Loucy (cell line): Measurements from ENCODE around the gene BRAF.

Experiments used
- H2AFZ ChIP-seq: fragments of 200-600 bp; sonication (generic); 2 replicates; pipeline ENCODE4 v1.6.0; 2016; ENCODE audit warnings: antibody characterized with exemption, mild to moderate bottlenecking, low read length, moderate library complexity
- H3F3A ChIP-seq: fragments of 200-600 bp; 2 replicates; pipeline ENCODE4 v1.6.0; 2016; ENCODE audit warnings: antibody characterized with exemption, low read depth, mild to moderate bottlenecking
- H3K27me3 ChIP-seq: fragments of 200-600 bp; sonication (generic); 2 replicates; pipeline ENCODE4 v1.6.1; 2014; ENCODE audit warnings: low read length, mild to moderate bottlenecking; ENCODE audit not compliant: insufficient read depth, poor library complexity, severe bottlenecking
- H3K36me3 ChIP-seq: fragments of 200-600 bp; sonication (generic); 2 replicates; pipeline ENCODE4 v1.6.1; 2016; ENCODE audit warnings: low read length; ENCODE audit not compliant: insufficient read depth
- H3K4me1 ChIP-seq: fragments of 200-600 bp; sonication (generic); 2 replicates; pipeline ENCODE4 v1.5.1; 2014; ENCODE audit warnings: low read length, mild to moderate bottlenecking; ENCODE audit not compliant: insufficient read depth, poor library complexity, severe bottlenecking
- H3K4me2 ChIP-seq: fragments of 200-600 bp; sonication (generic); 2 replicates; pipeline ENCODE4 v1.6.0; 2014; ENCODE audit warnings: antibody characterized with exemption, low read length, low read depth, mild to moderate bottlenecking; ENCODE audit not compliant: poor library complexity, severe bottlenecking
- H3K4me3 ChIP-seq: fragments of 200-600 bp; sonication (generic); 2 replicates; pipeline ENCODE4 v1.5.1; 2014; ENCODE audit warnings: low read length, mild to moderate bottlenecking, mixed read lengths; ENCODE audit not compliant: poor library complexity, severe bottlenecking
- H3K79me2 ChIP-seq: fragments of 200-600 bp; sonication (generic); 2 replicates; pipeline ENCODE4 v1.6.1; 2014; ENCODE audit warnings: low read length; ENCODE audit not compliant: insufficient read depth
- H3K9ac ChIP-seq: fragments of 200-600 bp; sonication (generic); 2 replicates; pipeline ENCODE4 v1.6.0; 2014; ENCODE audit warnings: mild to moderate bottlenecking, low read depth, low read length, moderate library complexity; ENCODE audit not compliant: poor library complexity, severe bottlenecking
- H3K9me2 ChIP-seq: fragments of 200-600 bp; sonication (generic); replicated peaks from 2 replicates; pipeline ENCODE4 v1.6.1; 2016; ENCODE audit warnings: low read depth, low read length, mixed read lengths
- H3K9me3 ChIP-seq: fragments of 200-600 bp; sonication (generic); 2 replicates; pipeline ENCODE4 v1.6.1; 2014; ENCODE audit warnings: mild to moderate bottlenecking, antibody characterized with exemption, low read length, low read depth; ENCODE audit not compliant: insufficient read depth
- H4K20me1 ChIP-seq: fragments of 200-600 bp; sonication (generic); 2 replicates; pipeline ENCODE4 v1.6.0; 2014; ENCODE audit warnings: antibody characterized with exemption, low read length, mild to moderate bottlenecking; ENCODE audit not compliant: insufficient read depth, poor library complexity, severe bottlenecking
- CTCF ChIP-seq: fragments of 200-600 bp; sonication (generic); conservative IDR thresholded peaks from 2 replicates; pipeline ENCODE4 v1.5.1; 2014; ENCODE audit warnings: mild to moderate bottlenecking, antibody characterized with exemption, low read length
- EZH2phosphoT487 ChIP-seq: fragments of 200-600 bp; IDR thresholded peaks from 2 replicates; pipeline ENCODE4 v1.6.1; 2018; ENCODE audit warnings: antibody characterized with exemption, mild to moderate bottlenecking, moderate library complexity, borderline replicate concordance

Gene BRAF

GRCh38 chr7:140683657-140684056, 241.1 kb downstream of the BRAF start:
- TF ChIP-seq CTCF = no peak
- no peak for TF ChIP-seq EZH2phosphoT487
- no peaks in the 10 kb centered on the region for H3K9me3 ChIP-seq

GRCh38 chr7:140681766-140682165, 243.0 kb downstream of the BRAF start:
- H3K9me3 ChIP-seq = no peaks in the 10 kb centered on the region
- H3K79me2 ChIP-seq = 0 out of 2 replicates have a peak, but pooled peaks cover 7% of the 10 kb centered on the region
- no peak overlapping the region for H3K4me3 ChIP-seq
- TF ChIP-seq CTCF = no peak
- no peak for TF ChIP-seq EZH2phosphoT487
- H3K4me1 ChIP-seq = peaks cover 1% of the 10 kb centered on the region
- H2AFZ ChIP-seq = no peak overlapping the region
- H3K9me2 ChIP-seq = no peaks in the 10 kb centered on the region
- H3K4me2 ChIP-seq = no peak overlapping the region
- no peaks in the 10 kb centered on the region for H3K27me3 ChIP-seq
- peaks cover 13% of the 10 kb centered on the region; the same call in 1 of the 2 replicates for H3K36me3 ChIP-seq
- no peak overlapping the region for H3K9ac ChIP-seq
- peaks cover under 1% of the 10 kb centered on the region for H4K20me1 ChIP-seq
- H3F3A ChIP-seq = no peaks in the 10 kb centered on the region

More at GRCh38 chr7:140683657-140684056, 241.1 kb downstream of the BRAF start:
- Histone ChIP-seq H3K27me3 (no peaks in the 10 kb centered on the region), H3K9me2 (no peaks in the 10 kb centered on the region), H4K20me1 (no peaks in the 10 kb centered on the region), H3K9ac (no peak overlapping the region), H3K79me2 (no peaks in the 10 kb centered on the region), H3K4me3 (no peak overlapping the region), H2AFZ (no peak overlapping the region), H3K4me1 (no peaks in the 10 kb centered on the region), H3K36me3 (peaks cover 13% of the 10 kb centered on the region; the same call in 1 of the 2 replicates), H3K4me2 (no peak overlapping the region), H3F3A (no peaks in the 10 kb centered on the region)

- H3K4me3 ChIP-seq = no peak overlapping the region
- TF ChIP-seq CTCF (no peak), EZH2phosphoT487 (no peak)
- H3K4me1 ChIP-seq = peaks cover 10% of the 10 kb centered on the region
- no peaks in the 10 kb centered on the region for H3K27me3 ChIP-seq
- H3K9me2 ChIP-seq = no peaks in the 10 kb centered on the region
- H3K9ac ChIP-seq = no peak overlapping the region
- H4K20me1 ChIP-seq = peaks cover 8% of the 10 kb centered on the region
- no peaks in the 10 kb centered on the region for H3K9me3 ChIP-seq
- no peaks in the 10 kb centered on the region for H3F3A ChIP-seq
- H3K4me2 ChIP-seq = no peak overlapping the region
- H2AFZ ChIP-seq = no peak overlapping the region
- H3K36me3 ChIP-seq = peaks cover 13% of the 10 kb centered on the region; the same call in 1 of the 2 replicates
- peaks cover 14% of the 10 kb centered on the region for H3K79me2 ChIP-seq
Observed at GRCh38 chr7:140680886-140681285, 243.8 kb downstream of the BRAF start.
